H4 (cell line): ENCODE results near the gene POLR3C. TPM values are rescaled to one million over a fixed set of nuclear protein-coding genes. Genes with fewer than 3 reads are reported as not detected.

Experiments used
- DNase-seq: peaks from one replicate; pipeline ENCODE4 v3.0.0-alpha.2; 2015; ENCODE audit warnings: low spot score
- total RNA-seq: library from RNA; depleted of rRNA; stranded (reverse); fragments of >200 nt; shearing (Covaris generic); gene quantifications from 2 replicates; pipeline ENCODE4 v1.2.3, GENCODE V29; 2014; rRNA removed

Gene POLR3C
- total RNA-seq, 1 experiment from 2014 or later: 34.9 TPM

DNA sequence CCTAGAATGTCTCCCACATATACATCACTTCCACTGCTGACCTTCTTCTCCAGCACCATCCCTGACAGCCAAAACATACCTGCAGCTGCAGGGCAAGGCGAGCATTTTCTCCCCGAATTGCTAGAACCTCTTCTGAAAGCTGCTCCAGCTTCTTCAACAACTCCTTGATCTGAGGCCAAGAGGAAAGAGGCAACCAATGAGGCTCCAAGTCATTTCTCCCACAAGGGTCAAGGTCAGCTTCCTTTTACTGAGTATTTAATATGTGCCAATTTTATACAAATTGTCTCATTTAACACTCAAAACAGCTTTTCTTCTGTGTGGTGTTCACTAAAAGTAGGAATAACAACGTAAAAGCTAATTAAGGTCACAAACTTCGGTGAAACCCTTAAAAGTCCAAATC, 44.2 kb downstream of the POLR3C start:
- no peak for DNase-seq

DNA sequence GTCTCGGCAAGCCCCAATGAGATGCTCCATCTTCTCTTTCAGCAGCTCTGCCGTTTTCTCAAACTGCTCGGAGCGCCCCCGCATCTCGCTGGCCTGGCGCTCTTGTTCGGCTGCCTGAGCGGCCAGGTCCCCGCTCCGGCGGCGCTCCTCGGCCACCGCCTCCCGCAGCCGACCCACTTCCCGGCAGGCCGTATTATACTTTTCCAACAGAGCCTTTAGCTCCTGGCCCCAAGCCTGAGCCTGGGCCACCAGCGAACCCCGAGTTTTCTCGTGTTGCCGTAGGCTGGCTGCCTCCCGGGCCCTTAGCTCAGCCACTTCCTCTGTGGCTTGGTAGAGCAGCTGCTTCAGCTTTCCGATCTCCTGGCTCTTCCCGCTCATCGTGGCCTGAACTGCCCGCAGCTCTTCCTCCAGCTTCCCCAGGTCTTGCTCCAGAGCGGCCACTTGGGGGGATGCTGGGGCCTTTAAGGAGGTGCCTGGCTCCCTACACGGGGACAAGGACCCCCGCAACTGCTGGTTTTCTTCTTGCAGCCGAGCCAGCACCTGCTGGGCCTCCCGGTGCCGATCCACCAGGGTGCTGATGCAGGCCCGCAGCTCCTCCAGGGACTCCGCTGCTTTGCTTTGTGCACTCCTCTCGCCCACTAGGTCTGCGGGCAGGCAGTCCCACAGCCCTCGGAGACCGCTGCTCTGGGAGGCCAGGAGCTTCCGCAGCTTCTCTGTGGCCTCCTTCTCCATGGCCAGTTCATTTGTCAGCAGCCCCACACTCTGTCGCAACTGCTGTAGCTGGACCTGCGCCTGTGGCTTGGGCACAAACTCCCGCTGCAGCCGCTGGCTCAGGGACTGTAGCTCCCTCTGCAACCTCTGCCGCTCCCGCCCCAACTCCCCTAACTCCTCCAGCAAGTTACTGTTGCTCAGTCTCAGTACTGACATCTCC, 48.3 kb downstream of the POLR3C start:
- DNase-seq: no peak

DNA sequence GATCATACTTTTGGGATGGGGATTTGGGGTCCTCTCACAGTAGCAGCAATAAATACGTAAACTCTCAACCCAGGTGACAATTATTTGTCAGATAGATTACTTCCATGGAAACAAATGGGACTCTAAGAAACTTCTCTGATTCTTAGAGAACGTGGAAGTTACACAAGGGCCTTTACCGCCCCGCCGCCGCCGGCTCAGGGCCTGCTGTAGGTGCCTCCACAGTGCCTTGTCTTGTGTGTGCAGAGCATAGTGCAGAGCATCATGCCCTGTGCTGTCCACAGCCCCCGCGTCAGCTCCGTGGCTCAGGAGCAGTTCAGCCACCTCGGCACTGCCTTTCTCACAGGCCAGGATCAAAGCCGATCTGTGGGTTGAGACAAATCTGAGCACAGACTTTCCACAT, 50.6 kb downstream of the POLR3C start:
- no peak for DNase-seq

DNA sequence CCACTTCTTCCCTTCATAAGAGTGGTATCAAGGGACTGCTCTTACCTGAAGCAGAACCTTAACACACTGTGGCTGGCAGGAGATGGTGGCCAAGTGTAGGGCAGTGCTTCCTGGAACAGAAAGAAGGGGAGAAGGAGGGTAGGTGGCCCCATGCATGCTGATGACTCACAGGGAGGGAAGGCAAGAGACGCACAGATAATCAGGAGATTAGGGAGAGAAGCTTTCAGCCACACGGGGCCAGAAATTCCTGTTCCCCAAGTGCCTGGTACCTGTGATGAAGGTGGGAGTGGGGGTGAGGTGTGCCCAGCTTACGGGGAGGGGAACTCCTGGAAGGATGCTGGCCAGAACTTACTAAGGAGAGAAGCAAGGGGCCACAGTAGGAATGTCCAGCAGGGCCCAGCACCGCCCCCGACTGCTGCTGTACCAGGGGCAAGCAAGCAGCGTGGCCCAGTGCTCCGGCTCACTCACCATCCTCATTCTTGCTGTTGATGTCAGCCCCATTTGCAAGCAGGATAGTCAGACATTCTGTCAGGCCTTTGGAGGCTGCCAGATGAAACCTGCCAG, 54.0 kb downstream of the POLR3C start:
- no peak for DNase-seq

DNA sequence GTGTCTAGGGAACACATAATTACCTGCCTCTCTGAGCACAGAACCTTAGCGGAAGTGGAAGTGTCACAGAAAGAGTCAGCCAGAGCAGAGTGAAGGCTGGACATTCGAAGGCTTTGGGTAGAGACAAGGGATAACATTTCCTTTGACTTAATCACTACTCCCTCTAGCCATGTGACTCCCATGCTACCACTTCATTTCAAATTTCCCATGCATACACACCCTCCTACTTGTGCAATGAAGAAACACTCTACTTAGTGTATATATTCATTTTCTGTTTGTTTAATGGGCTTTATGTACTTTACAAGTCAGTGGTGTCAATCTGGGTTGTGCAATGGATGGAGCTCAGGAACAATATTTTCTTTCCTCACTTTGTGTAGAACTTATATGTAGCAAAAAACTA, 54.7 kb downstream of the POLR3C start:
- no peak for DNase-seq

DNA sequence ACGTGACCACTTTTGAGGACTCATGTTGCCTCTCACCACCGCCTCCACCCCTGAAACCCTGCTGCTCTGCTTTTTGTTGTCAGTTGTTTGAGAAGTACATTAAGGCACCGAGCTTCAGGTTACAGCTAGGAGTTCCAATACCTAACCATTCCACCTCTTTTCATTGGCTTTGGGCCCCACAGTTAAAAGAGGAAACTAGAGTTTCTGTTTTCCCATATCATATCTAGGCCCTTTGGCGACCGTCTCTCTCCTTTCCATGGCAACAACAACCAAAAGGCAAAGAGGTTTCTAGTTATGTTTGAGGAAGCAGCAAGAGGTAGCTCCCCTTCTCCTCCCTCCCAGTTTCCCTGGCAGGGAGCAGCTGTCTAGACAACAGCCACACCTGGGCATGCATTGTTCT, 55.8 kb downstream of the POLR3C start:
- no peak for DNase-seq

DNA sequence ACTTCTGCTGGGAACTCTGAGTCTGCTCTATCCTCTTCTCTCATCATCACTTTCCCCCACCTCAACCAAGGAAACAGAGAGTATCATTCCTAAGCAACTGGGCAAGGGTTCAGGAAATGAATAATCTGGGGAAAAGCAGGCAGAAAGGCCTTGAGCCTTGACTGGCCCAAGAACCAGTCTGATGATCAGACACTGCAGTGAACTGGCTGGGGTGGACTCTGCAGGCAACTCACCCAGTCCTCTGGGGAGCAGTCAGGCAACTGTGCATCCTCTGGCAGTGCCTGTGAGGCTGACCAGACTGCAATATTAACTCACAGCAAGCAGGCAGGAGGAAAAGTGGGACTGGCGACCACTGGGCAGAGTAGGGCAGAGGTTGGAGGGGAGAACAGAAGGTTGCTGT, 60.7 kb downstream of the POLR3C start:
- no peak for DNase-seq

DNA sequence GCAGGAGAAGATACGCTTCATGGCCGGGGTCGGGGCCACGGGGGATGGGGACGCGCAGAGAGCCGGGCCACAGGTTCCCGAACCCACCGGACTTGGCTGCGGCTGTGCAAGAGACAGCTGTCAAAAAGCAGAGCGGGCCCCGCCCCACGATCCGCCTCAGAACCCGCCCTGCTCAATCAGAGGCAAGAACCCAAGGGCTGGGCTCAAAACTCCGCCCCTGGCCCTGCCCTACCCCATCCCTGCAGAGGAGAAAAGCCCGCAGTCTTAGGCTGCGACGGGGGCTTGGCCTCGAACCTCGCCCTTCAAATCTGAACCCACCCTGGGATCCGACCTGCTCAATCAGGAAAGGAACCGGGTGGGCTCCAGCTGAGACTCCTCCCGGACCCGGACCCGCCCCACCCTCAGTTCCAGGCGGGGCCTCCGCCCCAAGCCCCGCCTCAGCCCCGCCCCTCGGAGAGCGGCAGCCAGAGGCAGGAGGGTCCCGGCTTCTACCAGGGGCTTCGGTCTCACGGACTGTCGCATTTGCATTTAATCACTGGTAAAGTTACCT, 61.8 kb downstream of the POLR3C start, which contains the start of gene ANKRD35:
Gene ANKRD35 (minus strand): TSS at position 129 of the 550 bp plus-strand sequence. CDS start 108 bp downstream, at position 21.
- DNase-seq: peak; percentile 44

DNA sequence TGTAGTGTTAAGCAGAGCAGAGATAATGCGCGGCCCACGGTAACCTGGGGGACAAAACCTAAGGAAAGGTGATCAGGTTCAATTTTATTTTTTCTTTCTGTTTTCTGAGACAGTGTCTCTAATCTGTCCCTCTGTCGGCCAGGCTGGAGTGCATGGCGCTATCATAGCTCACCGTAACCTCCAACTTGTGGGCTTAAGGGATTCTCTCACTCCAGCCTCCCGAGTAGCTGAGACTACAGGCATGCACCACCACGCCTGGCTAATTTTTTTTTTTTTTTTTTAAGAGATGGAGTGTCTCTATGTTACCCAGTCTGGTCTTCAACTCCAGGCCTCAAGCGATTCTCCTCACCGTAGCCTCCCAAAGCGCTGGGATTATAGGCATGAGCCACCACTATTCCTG, 62.4 kb downstream of the POLR3C start:
- no peak for DNase-seq

DNA sequence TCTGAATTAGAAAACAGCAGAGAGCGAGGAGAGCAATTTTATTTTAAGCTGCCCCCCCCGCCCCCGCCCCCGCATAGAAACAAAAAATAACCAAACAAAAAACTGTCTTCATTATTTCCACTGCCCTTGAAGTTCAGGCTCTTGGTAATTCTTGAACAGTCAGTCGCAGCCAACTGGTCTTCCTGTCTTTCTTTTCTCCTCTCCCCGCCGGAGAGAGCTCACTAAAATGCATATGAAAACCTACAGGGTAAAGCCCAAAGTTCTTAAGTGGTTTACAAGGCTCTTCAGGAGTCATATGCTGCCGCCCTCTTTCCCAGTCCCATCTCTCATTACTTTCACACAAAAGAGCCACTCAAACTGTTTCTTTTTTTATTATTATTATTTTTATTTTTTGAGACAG, 62.8 kb downstream of the POLR3C start:
- no peak for DNase-seq

DNA sequence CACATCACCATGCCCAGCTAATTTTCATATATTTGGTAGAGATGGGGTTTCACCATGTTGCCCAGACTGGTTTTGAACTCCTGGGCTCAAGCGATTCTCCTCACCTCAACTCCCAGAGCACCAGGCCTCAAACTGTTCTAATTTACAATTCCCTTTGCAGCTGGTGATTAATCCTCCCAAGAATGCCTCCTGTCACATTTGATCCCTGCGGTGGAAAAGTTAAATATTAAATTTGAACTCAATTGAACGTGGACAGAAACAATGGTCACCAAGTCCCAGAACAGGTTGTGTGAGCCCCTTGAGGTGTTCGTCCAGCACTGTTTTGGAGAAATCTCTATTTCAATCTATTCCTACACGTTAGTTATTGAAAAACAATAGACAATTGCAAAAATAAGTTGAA, 63.6 kb downstream of the POLR3C start:
- no peak for DNase-seq

DNA sequence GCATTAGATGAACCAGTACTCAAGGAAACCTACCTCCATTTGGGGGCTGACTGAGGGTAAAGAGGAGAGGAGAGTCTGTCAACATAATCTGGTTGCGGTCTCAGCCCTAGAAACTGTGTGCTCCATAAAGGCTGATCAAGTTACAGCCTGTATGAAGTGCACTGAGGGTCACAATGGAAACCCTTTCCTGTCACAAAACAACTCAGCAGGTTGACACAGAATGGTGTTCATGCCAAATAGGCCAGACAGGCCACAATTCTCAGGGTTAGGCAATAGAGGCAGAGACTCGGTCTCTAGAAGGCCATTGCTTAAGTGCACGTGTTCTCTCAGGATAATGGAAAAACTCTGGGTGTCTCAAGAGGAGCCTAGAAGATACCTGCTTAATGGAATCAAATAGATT, 65.7 kb downstream of the POLR3C start:
- no peak for DNase-seq

DNA sequence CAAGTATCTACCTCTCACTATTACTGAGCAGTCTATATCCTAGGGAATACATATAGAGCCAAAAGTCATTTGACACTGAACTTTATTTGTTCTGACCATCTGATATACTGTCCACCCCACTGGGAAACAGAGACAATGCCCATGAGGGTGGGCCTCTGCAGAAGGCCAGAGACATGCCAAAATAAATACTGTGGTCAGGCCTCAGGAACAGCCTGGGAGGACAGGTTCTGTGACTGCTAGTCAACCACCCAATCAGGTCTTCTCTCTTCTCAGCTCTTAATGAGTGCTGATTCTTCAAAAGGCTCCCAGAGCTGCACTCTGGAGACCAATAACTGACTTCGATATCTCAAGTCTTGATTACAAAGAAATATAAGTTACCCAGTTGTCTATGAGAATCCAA, 67.1 kb downstream of the POLR3C start:
- no peak for DNase-seq

DNA sequence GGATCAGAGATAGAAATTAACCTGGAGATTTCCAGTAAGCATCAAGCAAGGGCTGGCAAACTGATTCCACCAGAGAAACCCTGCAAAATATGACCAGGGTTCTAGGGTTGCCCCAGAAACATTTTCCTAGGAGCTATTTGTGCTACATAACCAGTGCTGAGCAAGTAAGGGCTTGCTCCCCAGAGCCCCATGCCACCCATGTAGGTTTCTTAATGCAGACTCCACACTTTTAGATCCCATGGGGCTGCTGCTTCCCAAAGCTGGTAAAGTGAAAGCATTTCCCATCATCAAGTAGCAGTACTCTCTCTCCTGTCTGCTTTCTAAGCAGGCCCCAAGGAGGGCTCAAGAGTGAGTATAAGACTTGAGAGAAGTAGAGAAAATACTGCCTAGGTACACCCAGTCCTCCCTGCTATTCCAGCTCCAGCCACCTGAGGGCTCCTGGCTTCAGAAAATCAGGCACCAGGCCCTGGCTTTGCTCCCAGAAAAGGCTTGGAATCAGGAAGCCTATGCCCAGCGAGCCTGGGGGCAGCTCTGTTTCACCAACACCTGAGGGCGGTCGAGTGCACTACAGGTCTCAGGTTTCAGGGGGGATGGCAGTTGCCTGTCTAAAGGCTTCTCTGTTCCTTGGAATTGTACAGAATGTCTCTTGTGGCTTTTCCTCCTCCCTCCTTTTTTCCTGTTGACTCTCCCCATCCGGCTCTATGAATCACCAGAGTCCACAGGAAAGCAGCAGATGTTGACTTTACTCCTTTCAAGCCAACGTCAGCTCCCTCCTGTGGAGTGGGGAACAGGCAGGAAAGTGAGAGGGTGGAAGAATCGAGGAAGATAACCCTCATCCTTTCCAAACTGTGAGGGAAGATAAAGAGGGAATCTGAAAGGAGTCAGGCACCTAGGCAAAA, 67.8 kb downstream of the POLR3C start:
- DNase-seq: peak; percentile 100

DNA sequence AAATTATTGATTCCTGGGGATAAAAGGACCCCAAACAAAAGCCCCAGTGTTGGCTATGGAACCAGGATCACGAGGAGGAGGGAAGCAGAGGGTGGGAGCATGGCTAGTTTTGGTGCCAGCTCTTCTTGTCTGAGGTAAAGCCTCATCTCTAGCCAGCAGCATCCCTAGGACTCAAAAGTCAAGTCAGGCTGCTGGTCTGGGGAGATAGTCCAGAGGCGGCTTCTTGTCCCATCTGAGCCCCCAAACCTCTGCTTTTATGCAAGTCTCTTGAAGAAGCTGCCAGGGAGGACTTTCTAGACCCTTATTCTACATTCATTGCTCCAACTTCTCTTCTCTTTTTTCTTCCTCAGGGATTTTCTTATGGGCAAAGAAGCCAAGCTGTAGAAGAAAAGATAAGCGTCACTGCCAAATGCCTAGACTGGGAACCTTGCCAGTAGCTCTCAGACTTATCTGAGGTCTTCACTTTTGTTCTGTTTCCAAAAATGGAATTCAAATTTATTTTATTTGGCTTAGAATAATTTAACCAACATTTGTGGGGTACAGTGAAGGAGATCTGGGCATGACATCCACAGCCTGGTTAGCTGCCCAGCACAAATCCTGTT, 68.6 kb downstream of the POLR3C start:
- no peak for DNase-seq

DNA sequence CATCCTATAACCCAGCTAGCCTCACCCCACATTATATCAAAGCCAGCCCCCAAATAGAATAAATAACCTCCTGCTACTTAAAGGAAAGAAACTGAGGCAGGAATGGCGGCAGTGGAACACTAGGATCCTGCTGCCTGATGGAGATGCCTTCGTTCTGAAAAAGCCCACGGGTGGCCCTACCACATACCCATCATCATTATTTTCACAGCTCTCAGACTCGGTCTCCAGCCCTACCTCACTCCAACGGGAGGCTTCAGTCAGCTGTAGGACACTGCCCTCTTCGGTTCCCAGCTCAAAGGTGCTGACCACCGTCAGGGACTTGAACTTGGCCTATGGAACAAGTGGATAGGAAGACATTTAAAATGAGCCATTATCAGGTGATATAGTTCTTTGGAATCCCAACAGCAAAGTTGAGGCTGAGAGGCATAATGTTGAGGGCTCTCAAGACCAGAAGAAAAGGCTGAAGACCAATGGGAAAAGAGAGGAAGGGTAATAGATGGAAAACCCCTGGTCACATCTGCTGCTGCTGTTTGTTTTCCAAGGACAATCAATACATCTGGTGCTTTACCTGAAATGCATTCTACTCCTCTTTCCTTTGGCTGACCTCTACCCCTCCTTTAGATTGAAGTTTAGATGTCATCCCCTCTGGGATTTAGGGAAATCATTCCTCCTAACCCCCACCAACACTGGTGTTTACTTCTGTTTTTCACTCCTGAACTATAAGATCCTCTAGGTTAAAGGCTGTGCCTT, 69.5 kb downstream of the POLR3C start:
- DNase-seq: no peak

Other genes starting within 250 kb of the POLR3C start
- gene GPR89A, start 216.2 kb upstream of the POLR3C start, total RNA-seq: 33.7 TPM in 2 replicates
- gene PDZK1, start 116.8 kb upstream of the POLR3C start, total RNA-seq: not detected in 2 replicates
- not detected in 2 replicates for gene CD160, start 104.7 kb upstream of the POLR3C start, total RNA-seq
- gene RNF115, start 105 bp upstream of the POLR3C start, total RNA-seq: 6.3 and 6.6 TPM in 2 replicates
- gene NUDT17, start 21.4 kb downstream of the POLR3C start, total RNA-seq: 10.1 and 10.3 TPM in 2 replicates
- 10.2 and 12.8 TPM in 2 replicates for gene PIAS3, start 34.9 kb downstream of the POLR3C start, total RNA-seq
- not detected in 2 replicates for gene ANKRD35, start 61.7 kb downstream of the POLR3C start, total RNA-seq
- gene ITGA10, start 85.8 kb downstream of the POLR3C start, total RNA-seq: 0.08 and 0.27 TPM in 2 replicates
- gene PEX11B, start 94.5 kb downstream of the POLR3C start, total RNA-seq: 24.4 and 37.4 TPM in 2 replicates
- 335 and 394 TPM in 2 replicates for gene RBM8A, start 103.3 kb downstream of the POLR3C start, total RNA-seq
- gene LIX1L, start 133.8 kb downstream of the POLR3C start, total RNA-seq: 15.1 and 18.7 TPM in 2 replicates
- 0.54 and 0.70 TPM in 2 replicates for gene ANKRD34A, start 140.4 kb downstream of the POLR3C start, total RNA-seq
- 16.9 and 21.2 TPM in 2 replicates for gene POLR3GL, start 140.5 kb downstream of the POLR3C start, total RNA-seq
- gene TXNIP, start 172.4 kb downstream of the POLR3C start, total RNA-seq: 101 and 102 TPM in 2 replicates
- not detected in 2 replicates for gene HJV, start 197.5 kb downstream of the POLR3C start, total RNA-seq